ENCODE results near the gene CREBRF. TPM values are rescaled to one million over a fixed set of nuclear protein-coding genes. Genes with fewer than 3 reads are reported as not detected.

Gene CREBRF
- total and polyA plus RNA-seq, 7 donors: 0.92 to 17.1 (median 13.1) TPM

GRCh38 chr5:173140769-173141168 is 84.6 kb downstream of the CREBRF start:
- no peaks in the 10 kb centered on the region for H3K27me3 ChIP-seq (ENCODE audit: insufficient read depth in 3 of 3, low read length in 2 of 3)
- H3K36me3 ChIP-seq (ENCODE audit: insufficient read depth in 1 of 2, low read depth in 1 of 2): peaks cover 4 to 31% of the 10 kb centered on the region in 2 donors
- no peak for ATAC-seq
- H3K9me3 ChIP-seq: no peaks in the 10 kb centered on the region
- H3K27ac ChIP-seq: no peak overlapping the region
- 59 to 65% (median 63%) methylated on average over 4 of the region's 4 CpGs for WGBS, 3 donors
- no peak for TF ChIP-seq CTCF (IDR thresholded peaks at IDR 0.05)
- no peak for DNase-seq
- intact Hi-C loops (cut with DNase I): loop anchor here (5.0 to 10.0 kb wide), 3 partner anchors 86 to 158 kb away; partner anchors contain the start of genes ATP6V0E1 (in 2 of the 2) and CREBRF (in 1 of the 2)
- H3K4me1 ChIP-seq: no peaks in the 10 kb centered on the region
- H3K4me3 ChIP-seq: no peak overlapping the region

- Histone ChIP-seq H3K4me1 (no peaks in the 10 kb centered on the region), H3K9me3 (no peaks in the 10 kb centered on the region), H3K4me3 (no peak overlapping the region), H3K27me3 (ENCODE audit: insufficient read depth in 3 of 3, low read length in 2 of 3) (no peaks in the 10 kb centered on the region), H3K36me3 (ENCODE audit: insufficient read depth in 1 of 2, low read depth in 1 of 2) (peaks cover 4 to 31% of the 10 kb centered on the region in 2 donors), H3K27ac (no peak overlapping the region)
- no peak for DNase-seq
- WGBS, 3 donors: 89 to 94% (median 92%) methylated on average over 7 to 8 of the region's 8 CpGs
- intact Hi-C loops (cut with DNase I): loop anchor here (5.0 to 10.0 kb wide), 3 partner anchors 89 to 161 kb away; partner anchors contain the start of genes ATP6V0E1 (in 2 of the 2) and CREBRF (in 1 of the 2)
- ATAC-seq: no peak
- no peak for TF ChIP-seq CTCF (IDR thresholded peaks at IDR 0.05)
Observed at GRCh38 chr5:173143567-173143966, 87.4 kb downstream of the CREBRF start.

GRCh38 chr5:173144200-173145176 is 88.3 kb downstream of the CREBRF start, which contains the start of gene BNIP1:
BNIP1 (plus strand) TSS chr5:173144531; CDS start chr5:173144546, 15 bp downstream.
- ATAC-seq (peak; percentile 96 to 97 (median 97)), DNase-seq (peak; percentile 96 to 98)
- intact Hi-C loops (cut with DNase I): loop anchor here (5.0 to 10.0 kb wide), 3 partner anchors 90 to 162 kb away; partner anchors contain the start of genes ATP6V0E1 (in 2 of the 2) and CREBRF (in 1 of the 2)
- Histone ChIP-seq H3K4me3 (peak within 1 kb of the TSS; percentile 87), H3K4me1 (no peaks in the 10 kb centered on the region), H3K9me3 (no peaks in the 10 kb centered on the region), H3K36me3 (ENCODE audit: insufficient read depth in 1 of 2, low read depth in 1 of 2) (peaks cover 4 to 31% of the 10 kb centered on the region in 2 donors), H3K27me3 (ENCODE audit: insufficient read depth in 3 of 3, low read length in 2 of 3) (no peaks in the 10 kb centered on the region), H3K27ac (peak within 1 kb of the TSS; percentile 87)
- WGBS, 3 donors: 0 to 1% (median 1%) methylated on average over 48 of the region's 48 CpGs
- peak; percentile 91 for TF ChIP-seq CTCF (IDR thresholded peaks at IDR 0.05)

- 67 to 83% (median 71%) methylated on average over 2 of the region's 2 CpGs for WGBS, 3 donors
- Histone ChIP-seq H3K4me1 (no peaks in the 10 kb centered on the region), H3K9me3 (no peaks in the 10 kb centered on the region), H3K4me3 (no peak overlapping the region), H3K36me3 (ENCODE audit: insufficient read depth in 1 of 2, low read depth in 1 of 2) (peaks cover 6 to 63% of the 10 kb centered on the region in 2 donors), H3K27ac (no peak overlapping the region), H3K27me3 (ENCODE audit: insufficient read depth in 3 of 3, low read length in 2 of 3) (no peaks in the 10 kb centered on the region)
- TF ChIP-seq CTCF (IDR thresholded peaks at IDR 0.05): no peak
- intact Hi-C loops (cut with DNase I): loop anchor here in 1 of 2 donors (10.0 kb wide), 2 partner anchors 94 to 164 kb away; partner anchors contain the start of genes ATP6V0E1 and CREBRF
- no peak for DNase-seq
- no peak for ATAC-seq
Observed at GRCh38 chr5:173148354-173148753, 92.2 kb downstream of the CREBRF start.
